NCI-H1105 (cell line): Measurements from ENCODE around the gene SLC35G4.
"Not testable (repeated sequence)": the region's sequence is repeated elsewhere in the genome, so short reads cannot be mapped to it uniquely, and the experiment has no call there.

Experiments used
- DNase-seq: peaks from one replicate; lab custom pipeline; 2025; lab: John Stamatoyannopoulos, UW

SLC35G4 gene

DNA sequence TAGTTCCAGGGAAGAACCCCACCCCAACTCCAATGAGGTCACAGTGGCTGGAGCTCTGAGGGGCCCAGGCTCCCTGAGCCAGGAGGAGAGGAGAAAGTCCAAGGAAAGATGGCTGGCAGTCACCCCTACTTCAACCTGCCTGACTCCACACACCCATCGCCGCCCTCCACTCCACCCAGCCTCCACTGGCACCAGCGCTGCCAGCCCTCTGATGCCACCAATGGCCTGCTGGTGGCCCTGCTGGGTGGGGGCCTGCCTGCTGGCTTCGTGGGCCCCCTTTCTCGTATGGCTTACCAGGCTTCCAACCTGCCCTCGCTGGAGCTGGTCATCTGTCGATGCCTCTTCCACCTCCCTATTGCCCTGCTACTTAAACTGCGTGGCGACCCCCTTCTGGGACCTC, at the start of gene SLC35G4:
Gene SLC35G4 (plus strand): TSS at position 109 of the 400 bp plus-strand sequence. CDS start 0 bp downstream, at position 109.
- DNase-seq: not testable (repeated sequence)

DNA sequence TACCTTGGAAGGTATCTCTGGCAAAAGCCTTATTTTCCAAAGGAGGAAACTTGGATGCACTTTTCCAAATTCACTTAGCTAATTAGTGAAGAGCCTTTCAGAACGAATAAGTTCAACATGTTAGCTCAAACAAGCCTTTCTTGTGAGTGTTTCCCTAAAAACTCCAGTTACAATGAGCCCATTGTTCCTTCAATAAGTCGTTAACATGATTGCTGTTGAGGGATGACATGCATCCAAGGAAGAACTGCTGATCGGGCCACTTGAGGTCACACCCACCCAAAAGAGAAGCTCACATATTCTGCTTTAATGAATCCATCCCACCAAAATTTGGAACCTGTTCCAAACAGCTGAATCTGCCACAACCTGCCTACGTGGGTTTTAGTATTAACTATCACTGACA, 48.1 kb upstream of the SLC35G4 start:
- DNase-seq: peak; percentile 10

DNA sequence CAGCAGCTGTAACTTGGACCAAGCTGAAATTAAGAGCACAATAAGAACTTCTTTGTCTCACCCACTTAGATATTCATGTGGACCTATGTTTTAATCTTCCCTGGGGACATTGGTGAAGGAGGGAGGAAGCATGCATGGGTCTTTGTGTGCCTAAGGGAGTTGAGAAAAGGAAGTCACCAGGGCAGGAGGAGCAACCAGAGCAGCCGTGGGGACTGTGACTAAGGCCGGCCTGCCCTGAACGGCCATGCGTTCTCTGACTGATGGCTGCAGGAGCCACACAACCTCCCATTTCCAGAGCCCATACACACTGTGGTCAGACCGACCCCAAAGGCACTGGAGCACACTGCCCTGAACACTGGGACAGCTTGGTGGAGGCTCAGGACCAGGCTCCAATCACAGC, 43.7 kb upstream of the SLC35G4 start:
- no peak for DNase-seq

DNA sequence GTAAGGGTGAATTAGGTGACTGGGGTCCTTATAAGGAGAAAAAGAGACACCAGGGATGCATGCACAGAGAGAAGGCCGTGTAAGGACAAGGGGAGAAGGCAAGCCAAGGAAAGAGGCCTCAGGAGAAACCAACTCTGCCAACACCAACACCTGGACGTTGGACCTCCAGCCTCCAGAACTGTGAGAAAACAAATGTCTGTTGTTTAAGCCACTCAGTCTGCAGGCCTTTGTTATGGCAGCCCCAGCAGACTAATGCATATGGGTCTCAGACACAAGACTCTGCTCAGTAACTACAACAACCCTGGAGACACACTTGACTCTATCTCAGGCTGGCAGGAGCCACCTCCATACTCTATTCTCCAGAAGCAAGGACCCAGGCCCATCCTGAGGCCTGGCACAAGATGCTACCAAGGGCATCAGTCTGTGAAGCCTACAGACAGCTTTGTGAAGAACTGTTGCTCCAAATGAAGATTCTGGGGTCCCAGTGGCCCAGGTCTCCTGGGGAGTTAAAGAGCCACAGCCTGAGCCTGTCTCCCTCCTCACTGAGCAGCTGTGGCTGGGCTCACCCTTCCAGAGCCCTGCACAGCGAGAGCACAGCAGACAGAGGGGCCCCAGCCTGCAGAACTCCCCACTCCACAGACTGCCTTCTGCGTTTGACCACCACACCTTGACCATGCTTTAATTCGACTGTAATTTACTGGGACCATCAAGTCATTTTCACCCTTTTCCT, 43.0 kb upstream of the SLC35G4 start:
- DNase-seq: no peak

DNA sequence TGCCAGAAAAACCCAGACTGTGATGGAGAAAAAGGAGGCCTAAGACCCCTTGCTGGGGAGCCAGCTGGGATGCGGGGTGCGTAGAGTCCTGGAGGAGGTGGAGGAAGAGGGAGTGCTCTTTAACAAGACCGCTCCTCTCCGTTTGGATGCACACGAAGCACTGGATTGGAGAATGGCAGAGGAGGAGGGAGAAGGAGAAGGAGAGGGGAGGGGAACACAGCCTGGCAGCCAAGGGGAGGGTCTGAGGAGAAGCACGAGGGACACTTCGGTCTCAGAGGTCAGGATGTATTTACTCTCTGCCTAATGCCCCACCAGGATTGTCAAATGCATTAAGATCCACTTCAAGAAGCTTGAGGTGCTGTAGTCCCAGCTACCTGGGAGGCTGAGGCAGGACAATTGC, 42.0 kb upstream of the SLC35G4 start:
- DNase-seq: no peak

DNA sequence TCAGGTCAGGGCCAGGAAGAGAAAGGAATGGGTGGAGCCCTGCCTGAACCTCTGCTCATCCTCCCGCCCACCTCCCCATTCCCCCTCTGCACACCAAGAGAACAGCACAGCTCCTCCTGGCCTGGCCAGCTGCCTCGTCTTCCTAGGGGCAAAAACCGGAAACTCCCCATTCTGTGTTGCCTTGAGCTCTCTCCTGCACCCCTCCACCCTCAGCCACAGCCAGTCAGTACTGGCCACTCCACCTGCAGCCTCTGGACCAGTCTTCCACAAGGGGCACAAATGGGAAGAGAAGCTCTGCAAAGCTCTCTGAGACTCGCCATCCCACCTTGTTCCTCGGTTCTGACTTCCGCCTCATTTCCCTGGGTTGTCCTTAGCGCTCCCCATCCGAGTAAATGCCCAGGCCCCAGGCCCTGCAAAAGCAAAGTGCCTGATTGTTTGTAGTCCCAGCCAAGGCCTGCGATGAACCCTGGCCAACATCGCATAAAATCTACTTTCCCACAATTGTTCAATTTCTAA, 39.3 kb upstream of the SLC35G4 start:
- no peak for DNase-seq

DNA sequence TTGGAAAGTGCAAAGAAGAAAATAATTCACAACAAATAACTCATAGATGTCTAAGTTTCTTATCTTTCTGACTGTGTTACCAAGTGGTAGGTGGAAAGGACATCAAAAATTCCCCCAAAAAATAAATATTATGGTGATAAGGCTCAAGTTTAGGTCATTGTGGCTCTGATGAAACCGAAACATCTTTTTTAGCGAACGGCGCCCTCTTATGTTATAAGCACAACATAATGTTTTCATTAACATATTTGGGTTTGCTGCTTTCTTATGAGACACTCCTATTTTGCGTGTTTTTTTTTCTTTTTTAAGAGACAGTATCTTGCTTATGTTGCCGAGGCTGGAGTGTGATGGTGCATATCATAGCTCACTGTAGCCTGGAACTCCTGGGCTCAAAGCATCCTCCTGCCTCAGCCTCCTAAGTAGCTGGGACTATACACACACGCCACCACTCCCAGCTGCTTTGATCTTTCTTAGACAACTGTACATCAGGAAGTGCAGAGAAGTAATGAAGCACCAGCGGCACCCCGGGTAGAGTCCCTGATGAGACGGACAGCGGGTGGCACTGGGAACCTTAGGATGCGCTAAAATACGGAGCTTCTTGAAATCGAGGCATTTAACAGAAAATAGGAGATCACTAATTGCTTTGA, 38.5 kb upstream of the SLC35G4 start:
- DNase-seq: no peak

DNA sequence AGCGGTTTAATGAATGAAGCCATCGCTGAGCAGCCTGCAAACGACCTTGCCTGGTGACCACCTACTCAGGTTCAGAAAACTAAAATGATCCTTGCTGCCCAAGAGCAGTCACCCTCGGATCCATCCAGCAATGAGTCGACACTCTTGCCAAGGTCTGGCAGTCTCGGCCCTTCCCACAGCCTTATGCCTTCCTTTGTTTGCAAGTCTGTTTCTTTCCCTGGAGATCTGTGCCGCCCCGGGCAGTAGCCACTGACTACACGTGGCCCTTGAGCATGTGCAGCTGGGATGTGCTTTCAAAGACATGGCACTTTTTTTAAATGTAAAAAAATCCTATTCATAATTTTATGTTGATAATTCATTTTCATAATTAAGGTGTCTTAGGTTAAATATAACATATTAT, 37.2 kb upstream of the SLC35G4 start:
- no peak for DNase-seq

DNA sequence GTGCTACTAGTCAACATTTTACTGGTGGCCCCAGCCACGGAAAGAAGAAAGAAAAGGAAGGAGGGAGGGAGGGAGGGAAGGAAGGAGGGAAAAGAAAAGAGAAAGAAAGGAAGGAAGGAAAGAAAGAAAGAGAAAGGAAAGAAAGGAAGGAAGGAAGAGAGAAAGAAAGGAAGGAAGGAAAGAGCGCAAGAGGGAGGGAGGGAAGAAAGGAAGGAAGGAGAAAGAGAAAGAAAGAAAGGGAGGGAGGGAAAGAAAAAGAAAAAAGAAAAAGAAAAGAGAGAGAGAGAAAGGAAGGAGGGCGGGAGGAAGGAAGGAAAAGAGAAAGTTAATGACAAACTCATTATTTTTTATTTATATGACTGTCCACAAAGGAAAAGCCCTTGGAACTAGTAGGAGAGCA, 34.9 kb upstream of the SLC35G4 start:
- DNase-seq: no peak

DNA sequence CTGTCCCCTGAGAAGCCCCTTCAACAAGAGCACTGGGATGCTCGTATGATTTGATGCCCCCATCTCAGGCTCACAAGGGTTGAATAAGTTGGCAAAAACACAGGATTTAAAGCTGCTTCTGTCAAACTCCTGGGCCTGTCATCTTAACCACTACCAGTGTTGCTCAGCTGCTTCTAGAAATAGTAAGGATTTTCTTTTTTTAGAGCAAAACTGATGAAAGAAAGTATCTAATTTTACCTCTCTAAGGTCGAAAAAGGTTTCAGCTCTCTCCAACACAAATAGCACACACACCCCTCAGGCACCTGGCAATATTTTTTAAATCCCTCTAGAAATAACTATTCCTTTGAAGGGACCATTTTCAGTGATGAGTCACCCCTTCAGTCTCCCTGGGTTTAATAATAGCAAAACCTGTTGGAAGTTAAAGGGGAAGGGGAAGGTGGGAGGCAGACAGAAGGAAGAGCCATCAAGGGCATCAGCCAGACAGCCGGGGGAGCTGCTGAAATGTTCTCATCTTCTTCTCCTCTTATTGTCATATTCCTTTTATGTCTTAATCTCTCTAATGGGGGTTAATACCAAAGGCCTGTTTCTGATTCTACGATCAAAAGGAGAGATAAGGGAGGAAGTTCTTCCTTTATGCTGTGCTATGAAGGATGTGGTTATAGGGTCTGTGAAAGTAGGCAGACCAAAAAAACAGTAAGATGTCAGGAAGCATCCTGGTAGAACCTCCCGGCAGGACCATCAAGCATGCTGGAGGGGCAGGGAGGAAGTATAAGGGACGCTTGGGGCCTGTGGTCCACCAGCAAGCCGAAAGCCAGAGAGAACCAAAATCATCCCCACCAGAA, 31.9 kb upstream of the SLC35G4 start:
- no peak for DNase-seq

DNA sequence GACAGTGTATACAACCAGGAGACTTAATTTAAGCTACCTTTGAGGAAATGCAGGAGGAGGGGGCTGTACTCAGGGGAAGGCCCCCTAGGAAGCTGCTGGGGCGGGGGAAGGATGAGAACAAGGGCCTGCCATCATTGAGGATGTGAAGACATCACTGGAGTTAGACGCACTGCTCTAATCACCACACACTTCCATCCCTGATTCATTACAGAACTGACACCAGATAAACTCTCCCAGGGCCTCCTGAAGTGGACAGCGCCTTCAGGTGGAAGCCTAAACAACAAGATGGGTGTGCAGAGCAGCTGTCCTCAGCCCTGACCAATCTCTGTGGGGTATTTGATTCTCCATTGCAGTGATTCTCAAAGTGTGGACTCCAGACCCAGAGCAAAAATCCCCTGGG, 30.6 kb upstream of the SLC35G4 start:
- no peak for DNase-seq

DNA sequence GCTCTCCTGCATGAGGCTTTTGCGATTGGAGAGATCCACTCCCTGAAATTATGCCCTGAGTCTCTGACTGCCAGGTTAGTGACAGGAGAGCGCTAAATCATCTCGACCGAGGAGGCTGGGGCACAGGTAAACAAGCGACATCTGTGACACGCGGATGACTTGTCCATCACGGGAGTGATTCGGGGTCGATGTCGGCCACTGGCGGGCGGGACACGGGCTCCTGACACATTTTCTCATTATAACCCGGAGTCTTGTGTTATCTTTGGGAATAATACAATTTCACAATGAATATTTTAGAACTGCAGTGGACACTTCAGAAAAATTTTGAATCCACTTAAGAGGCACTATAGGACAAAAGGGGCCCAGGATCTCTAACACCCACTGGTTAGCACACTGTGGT, 29.5 kb upstream of the SLC35G4 start:
- DNase-seq: no peak

DNA sequence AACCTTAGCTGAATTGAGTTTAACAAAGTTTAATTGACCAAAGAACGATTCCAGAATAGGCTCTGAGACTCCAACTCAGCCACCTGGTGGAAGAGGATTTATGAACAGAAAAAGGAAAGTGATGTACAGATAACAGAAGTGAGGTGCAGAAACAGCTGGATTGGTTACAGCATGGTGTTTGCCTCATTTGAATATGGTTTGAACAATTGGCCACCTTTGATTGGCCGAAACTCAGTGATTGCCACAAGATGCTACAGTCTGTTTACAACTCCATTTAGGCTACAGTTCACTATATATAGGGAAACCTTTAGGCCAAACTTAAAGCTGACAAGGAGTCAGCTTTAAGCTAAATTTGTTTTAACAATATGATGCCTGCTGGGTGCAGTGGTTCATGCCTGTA, 28.1 kb upstream of the SLC35G4 start:
- no peak for DNase-seq

DNA sequence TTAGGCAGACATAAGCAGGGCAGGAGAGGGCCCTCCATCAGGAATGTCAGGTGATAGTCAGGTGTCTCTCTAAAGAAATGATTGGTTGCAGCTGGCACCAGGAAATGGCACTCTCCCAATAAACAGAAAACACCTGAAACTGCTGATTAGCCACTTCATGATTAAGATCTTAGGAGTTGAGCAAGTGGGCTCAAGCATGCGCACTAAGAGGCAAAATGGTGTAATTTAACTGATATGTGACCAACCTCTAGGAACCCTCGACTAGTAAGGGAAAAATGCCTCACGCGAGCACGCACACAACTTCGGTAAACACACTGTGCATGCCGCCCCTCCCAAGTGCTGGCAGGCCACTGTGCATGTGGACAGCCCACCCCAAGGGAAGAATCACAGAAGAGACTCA, 23.8 kb upstream of the SLC35G4 start:
- DNase-seq: no peak

DNA sequence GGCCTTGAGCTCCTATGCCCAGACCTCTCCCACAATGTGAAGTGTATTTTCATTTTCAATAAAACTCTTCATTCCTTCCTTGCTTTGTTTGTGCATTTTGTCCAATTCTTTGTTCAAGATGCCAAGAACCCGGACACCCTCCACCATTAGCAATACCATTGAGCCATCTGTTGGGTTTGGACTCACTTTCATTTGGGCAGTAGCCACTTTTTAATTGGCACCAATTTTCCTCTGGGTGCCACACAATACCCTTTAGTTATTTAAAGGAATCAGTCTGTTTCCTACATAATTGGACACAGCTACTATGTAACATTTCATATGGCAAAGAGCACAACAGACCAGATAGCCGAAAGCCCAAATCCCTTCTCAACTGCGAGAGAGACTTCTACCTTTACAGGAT, 22.5 kb upstream of the SLC35G4 start:
- no peak for DNase-seq

DNA sequence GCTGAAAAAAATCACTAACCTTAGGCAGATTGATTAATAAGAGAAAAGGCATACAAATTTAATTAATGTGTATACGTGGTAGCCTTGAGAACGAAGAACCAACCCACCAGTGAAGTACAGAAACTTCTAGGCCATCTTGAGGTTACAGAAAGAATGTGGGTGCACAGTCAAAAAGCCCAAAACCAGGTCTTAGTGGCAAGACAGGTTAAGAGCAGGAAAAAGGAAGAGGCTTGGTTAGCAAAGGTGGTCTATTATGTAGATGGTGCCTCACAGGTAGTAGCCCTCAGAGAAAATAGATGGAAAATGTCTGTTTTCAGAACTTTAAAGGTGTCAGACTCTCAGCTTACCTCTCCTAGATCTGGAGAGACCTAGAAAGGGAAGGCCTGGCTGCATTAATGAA, 22.0 kb upstream of the SLC35G4 start:
- no peak for DNase-seq

DNA sequence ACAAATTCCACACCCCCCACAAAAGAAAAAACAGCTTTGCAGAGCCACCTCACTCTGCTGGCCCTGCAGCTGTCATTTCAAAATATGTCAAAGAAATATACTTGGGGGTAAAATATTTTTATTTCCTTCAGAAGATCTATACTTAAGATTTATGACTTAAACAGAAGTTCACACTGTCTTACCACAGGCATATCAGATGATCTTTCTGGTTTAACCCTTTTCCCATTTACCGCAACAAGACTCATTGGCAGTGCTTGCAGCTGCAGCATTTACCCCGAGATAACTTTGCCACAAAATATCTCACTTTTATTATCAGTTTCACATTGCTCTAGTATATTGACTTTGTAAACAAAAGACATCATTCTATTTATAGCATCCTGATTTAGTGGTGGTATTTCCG, 21.6 kb upstream of the SLC35G4 start:
- DNase-seq: no peak

DNA sequence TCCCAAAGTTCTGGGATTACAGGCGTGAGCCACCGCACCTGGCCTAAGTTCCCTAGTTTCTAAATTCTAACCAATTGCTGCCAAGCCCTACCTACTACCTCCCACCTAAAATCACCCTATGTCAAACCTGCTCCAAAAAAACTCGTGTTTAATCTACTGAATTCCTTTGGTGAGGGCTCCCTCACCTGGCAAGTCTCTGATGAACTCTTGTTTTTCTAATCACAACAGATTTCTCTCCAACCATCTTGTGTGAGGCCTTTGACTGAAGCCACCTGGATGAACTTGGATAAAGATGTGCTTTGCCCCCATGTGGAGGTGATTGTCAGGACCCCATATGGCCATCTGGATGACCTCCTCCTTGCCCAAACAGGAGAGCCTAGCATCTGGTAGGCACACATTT, 17.4 kb upstream of the SLC35G4 start:
- DNase-seq: no peak

DNA sequence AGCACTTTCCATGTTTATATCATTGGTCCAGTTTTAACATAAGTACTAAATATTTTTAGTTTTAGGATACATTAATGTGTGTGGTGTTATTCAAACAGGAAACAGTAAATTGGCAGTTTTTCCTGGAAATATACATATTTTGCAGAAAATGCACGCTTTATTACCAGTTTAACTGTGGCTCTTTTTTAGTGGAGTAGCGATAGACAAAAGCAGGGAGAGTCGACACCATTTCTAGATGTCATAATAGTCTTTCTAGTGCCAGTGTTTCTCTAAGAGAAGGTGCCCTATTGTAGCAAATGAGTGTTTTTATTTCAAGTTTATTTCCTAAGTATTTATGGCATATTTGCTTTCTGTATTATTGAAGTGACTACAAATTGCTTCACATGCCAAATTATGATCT, 9.1 kb upstream of the SLC35G4 start:
- DNase-seq: no peak

DNA sequence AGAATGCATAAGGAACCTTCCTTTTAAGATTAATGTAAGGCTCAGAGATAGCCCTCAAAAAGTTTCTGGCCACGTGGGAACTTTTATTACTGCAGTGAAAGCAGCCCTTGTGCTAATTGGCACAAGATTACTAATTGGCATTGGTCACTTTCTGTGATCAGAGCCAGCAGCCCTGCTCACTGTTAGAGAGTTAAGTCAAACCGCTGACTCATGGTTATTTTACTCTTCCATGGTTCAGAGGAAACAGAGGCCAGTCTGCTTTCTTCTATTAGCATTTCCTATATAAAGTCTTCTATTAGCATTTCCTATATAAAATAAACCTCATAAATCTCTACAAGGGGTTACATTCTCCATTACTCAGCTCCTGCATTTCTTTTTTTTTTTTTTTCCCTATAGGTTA, 1.5 kb upstream of the SLC35G4 start:
- DNase-seq: no peak

DNA sequence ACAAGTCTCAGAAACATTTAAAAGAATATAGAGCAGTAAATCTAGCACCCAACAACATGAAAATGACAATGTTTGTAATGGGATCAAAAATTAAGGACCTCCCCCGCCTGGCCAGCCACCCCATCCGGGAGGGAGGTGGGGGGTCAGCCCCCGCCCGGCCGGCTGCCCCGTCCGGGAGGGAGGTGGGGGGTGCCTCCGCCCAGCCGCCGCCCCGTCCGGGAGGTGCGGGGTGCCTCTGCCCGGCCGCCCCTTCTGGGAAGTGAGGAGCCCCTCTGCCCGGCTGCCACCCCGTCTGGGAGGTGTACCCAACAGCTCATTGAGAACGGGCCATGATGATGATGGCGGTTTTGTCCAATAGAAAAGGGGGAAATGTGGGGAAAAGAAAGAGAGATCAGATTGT, 778 bp upstream of the SLC35G4 start:
- not testable (repeated sequence) for DNase-seq

DNA sequence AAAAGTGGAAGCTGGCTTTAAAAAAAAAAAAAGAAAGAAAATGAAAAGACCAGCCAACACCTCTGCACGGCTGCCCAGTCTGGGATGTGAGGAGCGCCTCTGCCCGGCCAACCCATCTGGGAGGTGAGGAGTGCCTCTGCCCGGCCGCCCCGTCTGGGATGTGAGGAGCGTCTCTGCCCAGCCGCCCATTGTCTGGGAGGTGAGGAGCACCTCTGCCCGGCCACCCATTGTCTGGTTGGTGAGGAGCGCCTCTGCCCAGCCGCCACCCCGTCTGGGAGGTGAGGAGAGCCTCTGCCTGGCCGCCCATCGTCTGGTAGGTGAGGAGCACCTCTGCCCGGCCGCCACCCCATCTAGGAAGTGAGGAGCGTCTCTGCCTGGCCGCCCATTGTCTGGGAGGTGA, 3.7 kb downstream of the SLC35G4 start:
- DNase-seq: not testable (repeated sequence)

DNA sequence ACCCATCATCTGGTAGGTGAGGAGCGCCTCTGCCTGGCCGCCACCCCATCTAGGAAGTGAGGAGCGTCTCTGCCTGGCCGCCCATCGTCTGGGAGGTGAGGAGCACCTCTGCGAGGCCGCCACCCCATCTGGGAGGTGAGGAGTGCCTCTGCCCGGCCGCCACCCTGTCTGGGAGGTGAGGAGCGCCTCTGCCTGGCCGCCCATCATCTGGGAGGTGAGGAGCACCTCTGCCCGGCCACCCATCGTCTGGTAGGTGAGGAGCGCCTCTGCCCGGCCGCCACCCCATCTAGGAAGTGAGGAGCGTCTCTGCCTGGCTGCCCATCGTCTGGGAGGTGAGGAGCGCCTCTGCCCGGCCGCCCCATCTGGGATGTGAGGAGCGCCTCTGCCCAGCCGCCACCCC, 4.2 kb downstream of the SLC35G4 start:
- DNase-seq: not testable (repeated sequence)
